NCI-H460 (cell line): ENCODE data around the gene FAAP100. TPM values are rescaled to one million over a fixed set of nuclear protein-coding genes. Genes with fewer than 3 reads are reported as not detected.
"Not testable (repeated sequence)": the region's sequence is repeated elsewhere in the genome, so short reads cannot be mapped to it uniquely, and the experiment has no call there.

Source experiments
- DNase-seq: peaks from one replicate; pipeline ENCODE4 v3.0.0-alpha.2; 2016; ENCODE audit warnings: low read depth; ENCODE audit errors: extremely low read depth
- total RNA-seq: library from RNA; depleted of rRNA; stranded (reverse); fragments of >200 nt; shearing (Covaris generic); gene quantifications from 2 replicates; pipeline ENCODE4 v1.2.3, GENCODE V29; 2014

FAAP100 gene
- total RNA-seq, 1 experiment from 2014 or later, result 15.4 TPM

DNA sequence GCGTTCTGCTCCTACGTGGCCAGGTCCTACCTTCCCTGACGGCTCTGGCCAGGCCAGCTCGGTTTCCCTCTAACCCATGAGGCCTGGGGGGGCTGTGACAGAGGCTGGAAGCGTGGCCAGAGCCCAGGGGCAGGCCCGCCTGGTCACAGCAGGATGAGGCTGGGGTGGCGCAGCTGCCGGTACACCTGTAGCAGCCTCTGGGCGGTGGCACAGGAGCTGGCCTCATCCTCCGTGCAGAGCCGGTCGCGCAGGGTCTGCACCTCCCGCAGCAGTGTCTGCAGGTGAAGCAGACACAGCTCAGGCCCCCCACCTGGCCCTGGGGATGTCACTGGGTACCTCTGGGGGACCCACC, 11.5 kb downstream of the FAAP100 start:
- no peak for DNase-seq

DNA sequence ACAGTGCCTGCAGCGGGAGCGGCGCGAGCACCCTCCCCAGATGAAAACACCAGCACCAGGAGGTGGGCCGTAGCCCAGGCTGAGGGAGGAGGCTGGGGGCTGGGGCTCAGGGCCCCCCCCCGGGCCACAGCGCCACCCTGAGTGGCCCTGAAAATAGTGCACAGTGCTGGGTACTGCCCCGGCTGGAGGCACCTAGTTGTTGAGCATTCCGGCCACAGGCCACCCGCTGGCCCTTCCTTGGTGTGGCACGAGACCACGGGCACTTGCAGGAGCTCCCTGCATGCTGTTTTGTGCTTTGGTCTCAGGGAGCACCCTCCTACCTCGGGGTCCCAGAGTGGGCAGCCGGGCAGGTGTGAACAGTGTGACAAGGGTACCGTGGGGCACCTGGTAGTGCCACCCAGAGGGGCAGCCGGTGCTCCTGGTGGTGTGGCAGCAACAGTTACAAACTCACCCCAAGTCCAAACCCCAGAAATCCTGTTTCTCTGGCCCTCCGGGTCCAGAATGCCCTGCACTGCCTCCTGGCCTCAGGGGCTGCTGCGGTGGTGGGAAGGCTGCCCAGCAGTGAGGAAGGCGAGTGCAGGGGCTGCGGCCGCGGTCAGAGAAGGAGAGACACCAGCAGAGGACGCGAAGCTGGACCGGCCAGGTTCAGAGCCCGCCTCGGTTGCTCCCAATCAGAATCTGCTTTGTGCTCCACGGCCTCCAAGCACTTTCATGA, 12.0 kb downstream of the FAAP100 start:
- DNase-seq, result no peak

DNA sequence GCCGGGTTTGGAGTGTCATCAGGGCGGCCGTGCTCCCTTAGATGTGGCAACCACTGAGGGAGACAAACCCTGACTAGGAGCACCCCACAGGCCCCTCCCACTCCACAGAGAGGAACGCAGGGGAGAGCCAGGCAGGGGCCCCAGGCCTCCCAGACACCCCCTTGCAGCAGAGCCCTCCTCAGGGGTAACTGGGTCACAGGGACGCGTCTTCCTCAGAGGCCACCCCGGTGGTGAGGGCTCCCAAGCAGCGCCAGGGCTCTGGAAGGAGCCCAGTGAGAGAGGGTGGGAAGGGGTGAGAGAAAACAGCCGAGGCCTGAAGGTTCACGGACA, 12.6 kb downstream of the FAAP100 start:
- DNase-seq, result no peak

DNA sequence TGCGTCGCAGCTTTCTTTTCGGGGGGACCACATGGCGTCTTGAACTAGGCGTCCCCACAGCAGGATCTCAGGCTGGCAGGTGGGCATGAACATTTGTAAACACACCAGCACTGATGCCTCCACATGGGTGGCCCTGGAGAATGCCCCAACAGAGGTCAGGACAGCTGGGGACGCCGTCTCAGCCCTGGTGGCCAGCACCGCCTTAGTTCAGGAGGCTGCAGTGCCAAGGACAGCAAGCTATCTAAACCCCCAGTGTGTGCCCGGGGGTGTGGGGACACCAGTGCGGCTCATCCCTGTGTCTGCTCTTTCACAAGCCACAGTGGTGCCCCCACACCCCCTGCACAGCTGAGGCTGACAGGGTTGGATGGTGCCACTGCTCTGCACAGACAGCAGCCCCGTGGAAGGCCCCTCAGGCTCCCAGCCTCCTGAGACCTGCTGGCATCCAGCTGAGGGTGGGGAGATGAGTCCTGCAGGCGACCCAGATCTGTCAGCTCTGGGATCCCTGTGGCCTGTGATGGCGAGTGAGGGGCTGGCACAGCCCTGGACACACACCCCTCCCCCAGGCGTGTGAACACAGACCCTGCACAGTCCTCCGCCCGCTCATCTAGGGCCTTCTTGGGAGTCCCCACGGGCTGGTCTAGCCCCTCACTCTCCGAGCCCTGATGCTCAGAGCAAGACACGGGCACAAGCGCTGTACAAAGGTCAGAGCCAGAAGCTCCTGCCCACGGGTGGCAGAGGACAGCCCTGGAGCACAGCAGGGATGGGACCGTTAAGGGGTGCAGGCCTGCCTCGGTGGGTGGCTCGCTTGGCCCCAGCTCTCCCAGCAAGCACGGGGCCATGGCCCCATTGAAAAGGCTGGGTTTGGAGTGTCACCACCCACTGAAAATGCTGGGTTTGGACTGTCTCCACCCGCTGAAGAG, 13.2 kb downstream of the FAAP100 start:
- DNase-seq, result no peak

DNA sequence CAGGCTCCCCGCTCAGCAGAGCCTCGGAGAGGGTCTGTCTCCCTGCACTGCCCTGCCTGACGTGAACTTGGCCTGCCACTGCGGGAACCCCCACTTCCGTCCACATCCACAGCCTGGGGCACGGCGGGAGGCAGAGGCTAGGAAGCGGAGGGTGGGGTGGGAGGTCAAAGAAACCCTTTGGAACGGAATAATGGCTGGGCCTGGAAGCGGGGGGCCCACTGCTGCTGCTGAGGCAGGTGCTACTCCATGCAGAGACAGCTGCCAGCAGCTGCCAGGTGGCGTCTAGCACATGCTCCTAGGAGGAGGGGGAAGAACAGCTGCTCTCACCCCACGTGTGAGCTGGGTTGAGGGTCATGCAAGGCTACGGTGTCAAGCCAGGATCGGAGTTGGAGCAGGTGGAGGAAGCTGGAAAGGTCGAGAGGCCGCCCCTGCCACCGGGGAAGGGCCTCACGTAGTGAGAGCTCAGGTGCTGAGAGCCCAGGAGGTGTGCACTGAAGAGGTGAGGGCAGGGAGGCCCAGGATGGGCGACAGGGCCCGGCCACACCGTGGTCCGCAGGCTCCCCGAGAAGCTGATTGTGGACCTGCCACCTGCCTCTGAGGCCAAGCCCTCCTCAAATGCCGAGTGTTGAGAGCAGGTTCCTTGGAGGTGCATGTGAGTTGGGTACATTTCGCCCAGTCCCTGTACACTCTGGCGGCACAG, 14.1 kb downstream of the FAAP100 start:
- DNase-seq, result no peak

DNA sequence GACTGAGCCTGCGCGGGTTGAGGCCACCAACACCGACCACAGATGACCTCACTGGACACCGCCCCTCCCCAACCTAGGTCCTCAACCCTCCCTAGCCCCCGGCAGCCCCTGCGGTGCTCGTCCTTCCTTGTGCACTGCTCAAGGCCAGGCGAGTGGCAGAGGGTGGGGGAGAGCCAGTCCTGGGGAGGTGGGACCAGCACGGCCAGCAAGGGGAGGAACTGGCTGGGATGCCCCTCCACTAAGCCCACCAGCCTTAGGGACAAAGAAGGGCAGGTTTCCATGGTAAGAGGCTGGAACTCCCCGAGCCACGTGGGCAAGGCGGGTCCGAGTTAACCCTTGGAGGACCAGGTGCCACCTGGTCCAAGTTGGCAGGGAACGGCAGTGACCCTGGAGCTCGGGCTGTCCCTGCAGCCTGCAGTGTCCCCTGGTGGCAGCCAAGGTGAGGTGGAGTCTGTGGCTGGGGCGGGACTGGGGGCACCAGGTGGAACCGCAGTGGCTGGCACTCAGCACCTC, 14.8 kb downstream of the FAAP100 start:
- DNase-seq, result no peak

DNA sequence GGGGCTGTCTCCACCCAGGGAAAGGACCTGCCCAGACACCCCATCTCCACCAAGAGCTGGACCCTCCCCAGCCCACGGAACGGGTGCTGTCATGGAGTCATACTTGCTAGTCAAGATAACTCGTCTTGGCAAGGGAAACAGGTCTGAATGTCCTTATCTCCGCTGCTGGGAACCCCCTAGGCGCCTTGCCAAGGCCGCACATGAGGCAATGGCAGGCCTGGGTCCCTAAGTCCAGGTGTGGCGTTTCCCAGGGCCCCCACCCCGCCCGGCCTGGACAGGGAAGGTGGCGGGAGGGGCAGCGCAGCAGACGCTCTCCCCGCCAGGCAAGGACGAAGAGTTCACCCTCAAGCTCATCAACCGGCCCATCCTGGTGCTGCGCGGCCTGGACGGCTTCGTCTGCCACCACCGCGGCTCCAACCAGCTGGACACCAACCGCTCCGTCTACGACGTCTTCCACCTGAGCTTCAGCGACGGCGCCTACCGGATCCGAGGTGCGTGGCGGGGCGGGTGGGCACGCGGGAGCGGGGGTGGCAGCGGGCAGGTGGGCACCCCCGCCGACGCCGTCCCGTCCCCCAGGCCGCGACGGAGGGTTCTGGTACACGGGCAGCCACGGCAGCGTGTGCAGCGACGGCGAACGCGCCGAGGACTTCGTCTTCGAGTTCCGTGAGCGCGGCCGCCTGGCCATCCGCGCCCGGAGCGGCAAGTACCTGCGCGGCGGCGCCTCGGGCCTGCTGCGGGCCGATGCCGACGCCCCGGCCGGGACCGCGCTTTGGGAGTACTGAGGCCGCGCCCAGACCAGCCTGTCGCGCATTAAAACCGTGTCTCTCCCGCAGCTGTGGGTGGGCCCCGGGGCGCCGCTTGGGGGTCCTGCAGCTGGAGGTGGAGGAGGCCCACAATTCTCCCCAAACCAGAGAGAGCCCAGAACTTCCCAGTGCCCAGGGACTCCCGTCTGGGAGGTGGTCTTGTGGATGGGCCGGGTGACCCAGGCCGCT, 15.6 kb downstream of the FAAP100 start:
- DNase-seq, result no peak

DNA sequence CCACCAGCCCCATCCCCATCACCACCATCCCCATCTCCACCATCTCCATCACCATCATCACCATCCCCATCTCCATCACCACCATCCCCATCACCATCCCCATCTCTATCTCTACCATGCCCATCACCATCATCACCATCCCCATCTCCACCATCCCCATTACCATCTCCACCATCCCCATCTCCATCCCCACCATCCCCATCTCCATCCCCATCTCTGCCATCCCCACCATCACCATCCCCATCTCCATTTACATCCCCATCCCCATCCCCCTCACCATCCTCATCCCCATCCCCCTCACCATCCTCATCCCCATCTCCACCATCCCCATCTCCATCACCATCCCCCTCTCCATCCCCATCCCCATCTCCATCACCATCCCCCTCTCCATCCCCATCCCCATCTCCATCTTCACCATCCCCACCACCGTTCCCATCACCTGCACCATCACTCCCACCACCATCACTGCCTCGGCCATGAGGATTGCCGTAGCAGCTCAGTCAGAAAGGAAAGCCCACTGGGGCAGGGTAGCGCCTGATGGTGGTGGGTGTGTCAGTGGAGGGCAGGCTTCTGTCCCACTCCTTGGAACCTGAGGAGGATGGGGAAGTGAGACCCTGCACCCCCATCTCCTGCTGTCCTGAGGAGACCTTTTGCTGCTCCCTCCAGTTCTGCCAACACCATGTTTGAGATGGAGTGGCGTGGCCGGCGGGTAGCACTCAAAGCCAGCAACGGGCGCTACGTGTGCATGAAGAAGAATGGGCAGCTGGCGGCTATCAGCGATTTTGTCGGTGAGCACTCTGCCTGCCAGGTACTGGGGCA, 16.5 kb downstream of the FAAP100 start:
- no peak for DNase-seq

DNA sequence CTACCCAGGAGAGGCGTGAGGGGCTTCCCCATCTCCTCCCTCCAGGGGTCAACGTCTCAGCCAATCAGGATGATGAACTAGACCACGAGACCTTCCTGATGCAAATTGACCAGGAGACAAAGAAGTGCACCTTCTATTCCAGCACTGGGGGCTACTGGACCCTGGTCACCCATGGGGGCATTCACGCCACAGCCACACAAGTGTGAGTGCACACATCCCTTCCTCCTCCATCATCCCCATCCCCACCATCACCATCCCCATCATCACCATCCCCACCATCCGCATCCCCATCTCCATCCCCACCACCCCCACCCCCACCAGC, 17.2 kb downstream of the FAAP100 start:
- DNase-seq, result no peak

DNA sequence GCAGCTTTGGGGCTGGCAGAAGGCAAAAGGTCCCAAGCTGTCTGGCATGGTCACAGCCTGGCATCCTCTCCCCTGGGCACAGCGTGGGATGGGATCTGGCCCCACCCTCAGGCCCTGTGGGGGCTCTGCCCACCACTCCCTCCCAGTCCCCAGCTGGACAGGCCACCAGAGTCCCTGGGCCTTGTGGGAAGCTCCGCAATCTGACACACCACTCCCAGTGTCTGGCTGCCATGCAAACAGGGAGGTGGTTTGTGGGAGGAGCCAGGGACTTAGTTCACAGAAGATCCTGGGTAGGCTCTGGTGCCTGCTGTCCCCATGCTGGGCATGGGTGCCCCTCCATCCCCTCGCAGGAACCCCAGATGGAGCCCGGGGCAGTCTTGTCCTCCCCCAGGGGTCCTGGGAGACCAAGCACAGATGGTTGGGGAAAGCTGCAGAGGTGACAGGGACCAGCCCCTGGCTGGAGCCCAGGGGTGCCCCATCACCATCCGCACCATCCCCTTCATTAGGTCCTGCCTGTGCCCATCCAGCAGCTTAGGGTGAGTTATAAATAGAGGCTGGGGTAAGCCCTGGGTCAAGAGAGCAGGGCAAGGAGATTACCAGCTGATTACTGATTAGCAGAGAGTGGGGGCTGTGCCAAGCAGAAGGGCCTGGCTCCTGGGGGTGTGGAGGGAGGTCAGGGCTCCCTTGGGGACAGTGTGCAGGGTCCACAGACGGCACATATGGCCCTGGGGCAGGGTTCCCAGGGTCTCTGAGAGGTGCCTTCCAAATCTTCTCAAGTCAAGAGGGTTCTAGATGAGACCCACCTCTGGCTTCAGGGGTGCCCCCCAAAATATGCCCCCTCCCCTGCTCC, 17.8 kb downstream of the FAAP100 start:
- no peak for DNase-seq

DNA sequence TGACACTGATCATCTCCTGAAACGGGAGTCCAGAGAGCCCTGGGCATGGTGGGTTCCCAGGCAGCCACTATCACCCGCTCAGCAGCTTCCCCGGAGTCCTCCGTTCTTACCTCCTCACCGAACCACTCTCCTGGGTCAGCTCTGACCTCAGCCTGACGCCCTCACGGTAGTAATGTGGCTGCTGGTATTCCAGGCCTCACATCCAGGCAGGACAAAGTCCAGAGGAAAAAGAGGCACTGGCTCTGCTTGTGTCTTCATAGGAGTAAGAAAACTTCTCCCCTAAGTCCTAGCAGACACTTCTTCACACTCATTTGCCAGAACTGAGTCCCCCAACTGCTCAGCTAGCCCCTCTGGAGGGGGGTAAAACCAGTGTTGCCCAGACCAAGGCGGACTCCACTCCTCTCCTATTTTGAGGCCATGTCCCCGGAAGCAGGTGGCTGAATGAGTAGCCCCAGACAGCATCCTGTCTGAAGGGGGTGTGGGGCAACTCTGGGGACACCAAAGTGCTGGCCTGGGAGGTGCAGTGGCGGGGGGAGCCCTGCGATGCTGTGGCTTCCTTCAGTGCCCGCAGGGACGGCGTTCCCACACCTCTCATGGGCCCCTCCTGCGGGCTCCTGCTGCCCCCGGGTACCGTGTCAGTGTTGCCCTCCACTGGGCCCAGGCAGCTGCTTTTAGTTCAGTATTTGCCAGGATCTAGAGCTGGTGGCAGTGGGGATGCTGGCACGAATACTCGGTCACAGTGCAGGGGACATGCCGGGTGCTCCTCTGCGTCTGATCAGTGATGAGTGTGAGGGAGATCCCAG, 18.6 kb downstream of the FAAP100 start:
- no peak for DNase-seq

DNA sequence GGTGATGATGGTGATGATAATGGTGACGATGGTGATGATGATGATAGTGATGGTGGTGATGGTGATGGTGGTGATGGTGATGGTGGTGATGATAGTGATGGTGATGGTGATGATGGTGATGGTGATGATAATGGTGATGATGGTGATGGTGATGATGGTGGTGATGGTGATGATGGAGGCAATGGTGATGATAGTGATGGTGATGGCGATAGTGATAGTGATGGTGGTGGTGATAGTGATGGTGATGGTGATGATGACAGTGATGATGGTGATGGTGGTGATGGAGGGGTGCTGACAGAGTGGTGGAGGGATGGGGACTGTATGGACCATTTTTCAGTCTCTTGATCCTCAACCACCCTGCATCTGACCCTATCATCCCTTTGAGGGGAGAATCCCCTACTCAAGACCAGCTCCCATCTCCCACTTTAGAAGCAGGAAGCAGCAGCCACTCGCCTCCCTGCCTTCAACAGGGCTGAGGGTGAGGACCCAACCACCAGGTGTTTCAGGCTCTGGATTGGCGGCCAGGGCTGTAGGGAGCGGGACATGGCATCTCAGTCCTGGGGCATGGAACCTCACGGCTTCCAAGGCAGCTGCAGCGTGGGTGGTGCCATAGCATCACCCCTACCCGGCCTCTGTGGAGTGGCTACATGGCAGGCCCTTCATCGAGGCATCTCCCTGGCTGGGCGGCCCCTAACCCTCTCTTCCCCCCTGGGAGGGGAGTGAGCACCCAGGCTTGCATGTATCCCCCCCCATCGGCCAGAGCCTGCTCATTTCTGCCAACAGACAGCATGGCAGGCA, 19.5 kb downstream of the FAAP100 start:
- DNase-seq, result no peak

DNA sequence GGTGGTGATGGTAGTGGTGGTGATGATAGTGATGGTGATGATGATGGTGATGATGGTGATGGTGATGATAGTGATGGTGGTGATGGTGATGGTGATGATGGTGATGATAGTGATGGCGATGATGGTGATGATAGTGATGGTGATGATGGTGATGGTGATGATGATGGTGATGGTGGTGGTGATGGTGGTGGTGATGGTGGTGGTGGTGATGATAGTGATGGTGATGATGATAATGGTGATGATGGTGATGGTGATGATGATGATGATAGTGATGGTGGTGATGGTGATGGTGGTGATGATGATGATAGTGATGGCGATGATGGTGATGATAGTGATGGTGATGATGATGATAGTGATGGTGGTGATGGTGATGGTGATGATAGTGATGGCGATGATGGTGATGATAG, 20.2 kb downstream of the FAAP100 start:
- DNase-seq, result not testable (repeated sequence)

DNA sequence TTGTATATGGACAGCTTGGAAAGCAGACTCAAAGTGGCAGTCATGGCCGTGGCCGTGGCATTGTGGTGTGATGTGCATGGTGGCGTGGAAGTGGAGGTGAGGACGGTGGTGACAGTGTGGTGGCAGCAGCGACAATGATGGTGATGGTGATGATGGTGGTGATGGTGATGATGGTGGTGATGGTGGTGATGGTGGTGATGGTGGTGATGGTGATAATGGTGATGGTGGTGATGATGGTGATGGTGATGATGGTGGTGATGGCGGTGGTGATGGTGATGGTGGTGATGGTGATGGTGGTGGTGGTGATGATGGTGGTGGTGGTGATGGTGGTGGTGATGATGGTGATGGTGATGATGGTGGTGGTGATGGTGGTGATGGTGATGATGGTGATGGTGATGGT, 21.1 kb downstream of the FAAP100 start:
- not testable (repeated sequence) for DNase-seq

DNA sequence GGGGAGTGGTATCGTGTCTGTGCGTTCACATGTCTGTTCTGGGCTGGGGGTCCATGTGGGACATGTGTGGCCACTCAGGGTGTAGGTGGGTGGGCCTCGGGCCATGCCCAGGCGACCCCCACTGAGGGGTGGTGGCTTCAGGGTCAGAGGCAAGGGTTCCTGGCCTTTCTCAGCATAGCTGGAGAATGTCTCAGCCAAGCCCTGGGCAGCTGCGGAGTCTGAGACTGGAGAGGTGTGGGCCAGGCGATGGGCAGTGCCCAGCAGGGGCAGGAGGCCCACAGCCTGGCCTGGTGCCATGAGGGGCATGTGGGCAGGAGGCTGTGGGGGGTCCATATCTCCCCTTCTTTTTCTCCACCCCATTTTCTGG, 22.7 kb downstream of the FAAP100 start:
- DNase-seq, result no peak

DNA sequence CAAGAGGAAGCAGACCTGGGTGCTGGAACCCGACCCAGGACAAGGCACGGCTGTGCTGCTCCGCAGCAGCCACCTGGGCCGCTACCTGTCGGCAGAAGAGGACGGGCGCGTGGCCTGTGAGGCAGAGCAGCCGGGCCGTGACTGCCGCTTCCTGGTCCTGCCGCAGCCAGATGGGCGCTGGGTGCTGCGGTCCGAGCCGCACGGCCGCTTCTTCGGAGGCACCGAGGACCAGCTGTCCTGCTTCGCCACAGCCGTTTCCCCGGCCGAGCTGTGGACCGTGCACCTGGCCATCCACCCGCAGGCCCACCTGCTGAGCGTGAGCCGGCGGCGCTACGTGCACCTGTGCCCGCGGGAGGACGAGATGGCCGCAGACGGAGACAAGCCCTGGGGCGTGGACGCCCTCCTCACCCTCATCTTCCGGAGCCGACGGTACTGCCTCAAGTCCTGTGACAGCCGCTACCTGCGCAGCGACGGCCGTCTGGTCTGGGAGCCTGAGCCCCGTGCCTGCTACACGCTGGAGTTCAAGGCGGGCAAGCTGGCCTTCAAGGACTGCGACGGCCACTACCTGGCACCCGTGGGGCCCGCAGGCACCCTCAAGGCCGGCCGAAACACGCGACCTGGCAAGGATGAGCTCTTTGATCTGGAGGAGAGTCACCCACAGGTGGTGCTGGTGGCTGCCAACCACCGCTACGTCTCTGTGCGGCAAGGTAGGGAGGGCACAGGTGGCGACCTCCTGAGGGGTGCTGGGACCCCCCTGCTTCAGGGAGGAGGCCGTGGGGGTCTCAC, 23.3 kb downstream of the FAAP100 start:
- DNase-seq, result no peak
